Loucy (cell line): Measurements from ENCODE around the gene MTMR2.

Source experiments
- CTCF ChIP-seq: fragments of 200-600 bp; sonication (generic); conservative IDR thresholded peaks from 2 replicates; pipeline ENCODE4 v1.5.1; 2014; ENCODE audit warnings: mild to moderate bottlenecking, antibody characterized with exemption, low read length
- EZH2phosphoT487 ChIP-seq: fragments of 200-600 bp; IDR thresholded peaks from 2 replicates; pipeline ENCODE4 v1.6.1; 2018; ENCODE audit warnings: antibody characterized with exemption, mild to moderate bottlenecking, moderate library complexity, borderline replicate concordance

GRCh38 chr11:95961758-95962157, 37.9 kb upstream of the MTMR2 start:
- no peak for TF ChIP-seq CTCF
- TF ChIP-seq EZH2phosphoT487: no peak
